ENCODE measurements around the gene HSDL2.

The HSDL2 gene

GRCh38 chr9:112338561-112338960, 41.3 kb upstream of the HSDL2 start:
- TF ChIP-seq TEAD4 (IDR thresholded peaks at IDR 0.05) (no peak), TCF12 (IDR thresholded peaks at IDR 0.05; ENCODE audit: low read depth) (no peak), TAF1 (IDR thresholded peaks at IDR 0.05; ENCODE audit: low read depth) (no peak), CREB1 (IDR thresholded peaks at IDR 0.05; ENCODE audit: low read depth) (no peak), ZBTB7A (IDR thresholded peaks at IDR 0.05; ENCODE audit: low read depth) (no peak), REST (IDR thresholded peaks at IDR 0.05; ENCODE audit: low read depth) (no peak), NFIC (IDR thresholded peaks at IDR 0.05) (no peak), CEBPB (IDR thresholded peaks at IDR 0.05) (no peak), USF1 (IDR thresholded peaks at IDR 0.05) (no peak), EGR1 (IDR thresholded peaks at IDR 0.05) (no peak), MAX (IDR thresholded peaks at IDR 0.05) (no peak), EP300 (IDR thresholded peaks at IDR 0.05; ENCODE audit: borderline replicate concordance) (no peak), YY1 (IDR thresholded peaks at IDR 0.05; ENCODE audit: low read depth) (no peak), RAD21 (IDR thresholded peaks at IDR 0.05; ENCODE audit: low read depth) (no peak)

GRCh38 chr9:112339886-112340285, 40.0 kb upstream of the HSDL2 start:
- TF ChIP-seq TEAD4 (IDR thresholded peaks at IDR 0.05) (no peak), YY1 (IDR thresholded peaks at IDR 0.05; ENCODE audit: low read depth) (no peak), EGR1 (IDR thresholded peaks at IDR 0.05) (no peak), MAX (IDR thresholded peaks at IDR 0.05) (no peak), NFIC (IDR thresholded peaks at IDR 0.05) (no peak), RAD21 (IDR thresholded peaks at IDR 0.05; ENCODE audit: low read depth) (no peak), REST (IDR thresholded peaks at IDR 0.05; ENCODE audit: low read depth) (no peak), TAF1 (IDR thresholded peaks at IDR 0.05; ENCODE audit: low read depth) (no peak), FOXM1 (IDR thresholded peaks at IDR 0.05; ENCODE audit: borderline replicate concordance, low read depth) (no peak), ZBTB7A (IDR thresholded peaks at IDR 0.05; ENCODE audit: low read depth) (no peak), USF1 (IDR thresholded peaks at IDR 0.05) (no peak), EP300 (IDR thresholded peaks at IDR 0.05; ENCODE audit: borderline replicate concordance) (no peak), CEBPB (IDR thresholded peaks at IDR 0.05) (no peak), CREB1 (IDR thresholded peaks at IDR 0.05; ENCODE audit: low read depth) (no peak)

- no peak for TF ChIP-seq YY1 (IDR thresholded peaks at IDR 0.05; ENCODE audit: low read depth)
- peak; percentile 9; the same call in 1 of the 2 replicates for TF ChIP-seq TEAD4 (IDR thresholded peaks at IDR 0.05)
- TF ChIP-seq USF1 (IDR thresholded peaks at IDR 0.05): no peak
- TF ChIP-seq NFIC (IDR thresholded peaks at IDR 0.05): no peak
- TF ChIP-seq EGR1 (IDR thresholded peaks at IDR 0.05): no peak
- no peak for TF ChIP-seq MAX (IDR thresholded peaks at IDR 0.05)
- TF ChIP-seq CREB1 (IDR thresholded peaks at IDR 0.05; ENCODE audit: low read depth): no peak
- TF ChIP-seq FOXM1 (IDR thresholded peaks at IDR 0.05; ENCODE audit: borderline replicate concordance, low read depth): no peak
These were observed 38.2 kb upstream of the HSDL2 start for GRCh38 chr9:112341730-112342129.

GRCh38 chr9:112348257-112349007, 31.5 kb upstream of the HSDL2 start:
- TF ChIP-seq USF1 (IDR thresholded peaks at IDR 0.05) (no peak), REST (IDR thresholded peaks at IDR 0.05; ENCODE audit: low read depth) (no peak), EP300 (IDR thresholded peaks at IDR 0.05; ENCODE audit: borderline replicate concordance) (no peak), CREB1 (IDR thresholded peaks at IDR 0.05; ENCODE audit: low read depth) (no peak), TEAD4 (IDR thresholded peaks at IDR 0.05) (no peak), NFIC (IDR thresholded peaks at IDR 0.05) (no peak), FOXM1 (IDR thresholded peaks at IDR 0.05; ENCODE audit: borderline replicate concordance, low read depth) (no peak), TAF1 (IDR thresholded peaks at IDR 0.05; ENCODE audit: low read depth) (no peak), MAX (IDR thresholded peaks at IDR 0.05) (no peak), ZBTB7A (IDR thresholded peaks at IDR 0.05; ENCODE audit: low read depth) (no peak)
